GM04503 (cell line): ENCODE measurements around the gene RHOBTB3.
"Not testable (repeated sequence)": the region's sequence is repeated elsewhere in the genome, so short reads cannot be mapped to it uniquely, and the experiment has no call there.

Source experiments
- DNase-seq: peaks from one replicate; pipeline ENCODE4 v3.0.0-alpha.2; 2012; ENCODE audit warnings: low read depth

RHOBTB3 gene

DNA sequence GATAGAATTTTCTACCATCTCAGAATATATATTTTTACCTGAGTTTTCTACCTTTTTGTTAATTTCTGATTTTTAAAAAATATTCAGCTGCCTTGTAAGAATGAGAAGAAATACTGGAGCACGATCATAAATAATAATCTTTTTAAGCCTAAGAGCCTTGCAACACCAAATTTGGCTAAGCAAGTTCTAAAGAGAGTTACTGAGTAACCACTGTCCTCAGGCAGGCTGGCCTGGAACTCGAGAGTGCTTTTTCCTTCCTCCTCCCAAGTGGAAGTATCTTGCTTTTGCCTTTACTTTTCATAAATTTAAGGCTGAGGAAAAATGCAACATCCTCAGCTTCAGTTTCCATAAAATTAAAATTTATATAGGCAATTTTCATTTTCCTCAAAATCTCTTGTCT, 70.4 kb downstream of the RHOBTB3 start:
- DNase-seq, result no peak

DNA sequence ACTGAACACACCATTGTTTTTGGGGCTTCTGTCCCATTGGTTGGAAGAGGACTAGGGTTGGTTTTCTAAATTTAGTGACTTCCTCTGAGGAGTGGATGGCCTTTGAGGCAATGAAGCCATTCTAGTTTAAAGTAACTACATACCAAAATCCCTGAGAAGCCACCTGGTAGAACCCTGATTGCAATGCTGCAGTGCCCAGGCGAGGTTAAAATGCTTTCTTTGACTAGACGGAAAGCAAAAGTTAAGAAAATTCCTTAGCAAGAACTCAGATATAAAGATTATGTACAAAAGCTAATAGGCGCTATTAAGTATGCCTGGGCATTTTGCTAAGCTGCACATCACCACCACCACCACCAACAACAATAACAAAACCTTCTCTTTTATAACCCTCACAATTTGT, 70.8 kb downstream of the RHOBTB3 start:
- no peak for DNase-seq

DNA sequence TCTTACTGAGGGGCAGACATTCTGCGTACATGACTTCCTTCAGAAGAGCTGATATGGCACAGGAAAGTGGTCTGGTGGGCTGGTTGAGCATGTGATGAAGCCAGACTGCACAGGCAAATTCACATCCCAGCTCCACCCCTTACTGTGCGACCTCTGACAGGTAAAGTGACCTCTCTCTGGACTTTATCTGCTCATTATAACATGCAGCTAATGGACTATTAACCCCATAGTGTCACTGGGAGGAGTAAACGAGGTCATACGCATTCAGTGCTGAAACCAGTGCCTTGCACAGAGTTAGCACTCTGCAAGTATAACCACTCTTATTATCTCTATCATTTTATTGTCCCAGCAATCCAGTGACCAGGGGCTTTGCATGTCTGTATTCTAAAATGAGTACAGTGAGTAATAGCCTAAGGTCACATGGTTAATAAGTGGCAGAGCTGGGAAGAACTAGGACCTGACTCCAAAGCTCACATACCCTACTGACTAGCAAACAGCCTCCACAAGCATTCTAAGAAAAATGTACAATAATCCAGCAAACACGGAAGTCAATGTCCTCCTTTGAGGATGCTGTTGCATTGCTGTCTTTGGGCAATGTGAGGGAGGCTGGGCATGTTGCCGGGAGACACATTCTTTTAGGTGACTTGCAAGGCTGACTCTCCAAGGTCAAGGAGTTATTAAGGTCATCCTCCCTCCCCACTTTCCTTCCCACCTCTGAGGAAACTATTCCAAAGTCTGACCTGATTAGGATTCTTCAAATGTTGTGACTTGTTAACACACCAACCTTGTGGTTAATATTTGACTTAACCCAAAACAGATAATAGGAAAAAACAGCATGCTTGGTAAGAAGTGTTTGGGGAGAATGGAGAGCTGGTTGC, 72.4 kb downstream of the RHOBTB3 start:
- DNase-seq, result no peak

GRCh38 chr5:95804736-95805539, 73.8 kb downstream of the RHOBTB3 start:
- DNase-seq, result no peak

DNA sequence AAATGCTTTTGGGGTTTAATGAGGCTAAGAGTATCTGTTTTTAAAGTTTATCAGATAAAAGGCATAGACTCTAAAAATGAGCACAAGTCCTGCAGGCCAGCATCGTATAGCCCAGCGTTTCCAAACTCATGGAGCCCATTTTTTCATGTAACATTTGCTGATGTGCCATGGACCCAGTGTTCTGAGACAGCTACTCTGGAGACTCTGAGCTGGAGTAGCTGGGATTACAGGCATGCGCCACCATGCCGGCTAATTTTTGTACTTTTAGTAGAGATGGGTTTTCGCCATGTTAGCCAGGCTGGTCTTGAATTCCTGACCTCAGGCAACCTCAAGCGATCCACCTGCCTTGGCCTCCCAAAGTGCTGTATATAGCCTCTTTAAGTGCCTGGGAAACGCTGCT, 75.6 kb downstream of the RHOBTB3 start:
- DNase-seq, result no peak

DNA sequence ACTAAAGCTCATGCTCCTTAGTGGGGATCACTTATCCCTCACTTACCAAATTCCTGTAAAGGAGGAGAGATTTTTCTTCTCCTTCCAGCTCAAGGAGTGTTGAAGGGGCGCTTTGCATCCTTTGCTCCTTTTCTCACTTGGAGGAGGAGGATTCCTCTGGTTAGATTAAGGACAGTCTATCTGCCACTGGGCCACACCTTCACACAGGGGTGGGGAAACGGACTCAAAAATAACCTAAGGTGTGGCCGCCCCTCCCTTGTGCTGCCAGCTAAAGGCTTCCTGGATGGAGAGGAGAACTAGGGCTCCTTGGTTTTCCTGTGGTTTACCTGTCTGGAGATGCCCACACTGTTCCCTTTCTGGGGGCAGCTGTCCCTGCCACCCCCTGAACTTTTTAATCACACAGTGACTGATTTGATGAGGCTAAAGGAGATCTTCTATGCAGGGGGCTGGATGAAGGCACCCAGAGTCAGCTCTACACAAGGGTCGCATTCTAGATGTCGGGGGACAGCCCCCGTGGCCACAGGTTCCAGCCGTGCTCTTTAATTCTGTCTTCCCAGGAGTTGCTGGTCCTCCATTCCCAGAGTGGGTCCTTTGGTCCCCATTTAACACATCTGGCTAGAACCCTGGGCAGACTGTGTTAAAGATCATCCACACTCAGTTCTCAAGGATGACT, 77.0 kb downstream of the RHOBTB3 start:
- no peak for DNase-seq

DNA sequence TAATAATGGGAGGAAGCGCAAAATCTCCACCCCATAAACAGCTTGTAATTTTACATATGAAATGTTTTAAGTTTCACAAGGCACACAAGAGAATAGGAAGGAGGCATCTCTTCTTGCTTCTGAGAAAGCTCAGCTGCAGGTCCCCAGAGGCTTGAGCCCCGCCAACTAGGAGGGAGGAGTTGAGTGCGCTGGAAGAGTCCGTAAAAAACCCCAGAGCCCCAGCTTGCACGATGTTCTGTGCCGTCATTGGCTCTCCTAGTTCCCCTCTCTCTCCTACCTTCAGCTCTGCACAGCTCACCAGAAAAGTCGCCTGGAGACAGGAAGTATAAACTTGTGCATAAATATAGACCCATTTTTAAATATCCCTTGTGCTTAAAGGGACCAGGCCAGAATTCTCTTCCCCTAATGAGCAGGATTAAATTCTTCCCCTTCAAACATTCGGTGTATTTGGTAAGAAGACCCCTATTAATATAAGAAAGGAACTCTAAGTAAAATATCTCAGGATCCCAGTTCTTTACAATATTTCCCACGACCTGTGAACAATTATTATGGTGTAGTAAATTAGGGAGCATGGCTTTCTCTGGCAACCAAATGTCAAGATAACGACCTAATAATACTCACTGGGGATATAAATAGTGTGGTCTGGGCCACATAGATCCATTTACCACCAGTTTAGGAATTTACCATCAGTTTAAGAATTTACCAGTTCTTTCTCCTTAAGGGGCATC, 77.7 kb downstream of the RHOBTB3 start:
- DNase-seq, result peak; percentile 41

- DNase-seq, result no peak
These were observed 78.4 kb downstream of the RHOBTB3 start for GRCh38 chr5:95809414-95809960.

DNA sequence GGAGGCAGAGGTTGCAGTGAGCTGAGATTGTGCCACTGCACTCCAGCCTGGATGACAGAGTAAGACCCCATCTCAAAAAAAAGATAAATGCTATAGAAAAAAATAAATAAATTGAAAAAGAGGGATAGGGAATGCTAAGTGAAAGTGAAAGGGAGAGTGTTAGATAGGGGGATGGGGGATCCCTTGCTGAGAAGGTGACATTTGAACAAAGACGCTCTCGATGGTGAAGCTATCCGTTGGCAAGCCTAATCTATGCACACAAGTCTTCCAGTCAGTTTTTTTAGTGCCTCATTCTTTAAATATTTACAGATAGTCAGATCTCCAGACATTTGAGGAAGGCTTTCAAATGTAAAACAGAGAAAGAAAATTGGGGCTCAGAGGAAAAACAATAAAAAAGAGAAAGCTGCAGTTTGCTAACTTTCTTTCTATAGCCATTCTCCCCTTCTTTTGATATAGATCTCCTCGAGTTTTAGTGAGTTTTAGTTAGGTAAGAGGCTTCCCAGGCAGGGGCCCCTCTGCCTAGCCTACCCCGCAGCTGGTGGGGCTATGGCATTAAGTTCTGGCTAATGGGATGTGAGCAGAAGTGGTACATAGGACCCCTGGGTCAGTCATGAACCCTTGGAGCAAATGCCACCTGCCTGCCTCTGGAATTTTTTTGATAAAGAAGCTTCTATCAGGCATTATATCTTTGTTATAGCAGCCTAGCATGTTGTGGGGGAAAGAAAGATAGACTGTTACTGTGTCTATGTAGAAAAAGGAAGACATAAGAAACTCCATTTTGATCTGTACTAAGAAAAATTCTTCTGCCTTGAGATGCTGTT, 79.4 kb downstream of the RHOBTB3 start:
- no peak for DNase-seq

DNA sequence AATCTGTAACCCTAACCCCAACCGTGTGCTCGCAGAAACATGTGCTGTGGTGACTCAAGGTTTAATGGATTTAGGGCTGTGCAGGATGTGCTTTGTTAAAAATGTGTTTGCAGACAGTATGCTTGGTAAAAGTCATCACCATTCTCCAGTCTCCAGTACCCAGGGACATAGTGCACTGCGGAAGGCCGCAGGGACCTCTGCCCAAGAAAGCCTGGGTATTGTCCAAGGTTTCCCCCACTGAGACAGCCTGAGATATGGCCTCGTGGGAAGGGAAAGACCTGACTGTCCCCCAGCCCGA, 79.9 kb downstream of the RHOBTB3 start:
- not testable (repeated sequence) for DNase-seq

GRCh38 chr5:95811461-95812073, 80.4 kb downstream of the RHOBTB3 start:
- not testable (repeated sequence) for DNase-seq

DNA sequence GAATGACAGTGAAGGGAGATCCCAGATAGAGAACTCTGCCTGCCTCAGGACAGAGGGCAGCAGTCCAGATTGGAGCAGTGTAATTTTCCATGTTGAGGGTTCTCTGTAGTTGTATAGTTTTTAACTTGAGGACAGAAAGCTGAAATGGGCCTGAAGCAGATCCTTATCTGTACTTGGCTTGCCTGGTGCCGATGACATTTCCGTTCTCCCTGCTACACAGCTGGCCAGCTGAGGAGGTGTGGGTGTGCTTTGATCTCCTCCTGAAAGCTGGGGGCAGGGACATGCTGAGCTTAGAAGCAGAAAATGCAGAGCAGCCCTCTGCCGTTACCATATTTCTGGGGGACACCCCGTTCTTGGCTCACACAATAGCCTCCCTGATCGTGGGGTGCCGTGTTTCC, 80.9 kb downstream of the RHOBTB3 start:
- no peak for DNase-seq

- not testable (repeated sequence) for DNase-seq
These were observed 81.9 kb downstream of the RHOBTB3 start for GRCh38 chr5:95813035-95813434.

DNA sequence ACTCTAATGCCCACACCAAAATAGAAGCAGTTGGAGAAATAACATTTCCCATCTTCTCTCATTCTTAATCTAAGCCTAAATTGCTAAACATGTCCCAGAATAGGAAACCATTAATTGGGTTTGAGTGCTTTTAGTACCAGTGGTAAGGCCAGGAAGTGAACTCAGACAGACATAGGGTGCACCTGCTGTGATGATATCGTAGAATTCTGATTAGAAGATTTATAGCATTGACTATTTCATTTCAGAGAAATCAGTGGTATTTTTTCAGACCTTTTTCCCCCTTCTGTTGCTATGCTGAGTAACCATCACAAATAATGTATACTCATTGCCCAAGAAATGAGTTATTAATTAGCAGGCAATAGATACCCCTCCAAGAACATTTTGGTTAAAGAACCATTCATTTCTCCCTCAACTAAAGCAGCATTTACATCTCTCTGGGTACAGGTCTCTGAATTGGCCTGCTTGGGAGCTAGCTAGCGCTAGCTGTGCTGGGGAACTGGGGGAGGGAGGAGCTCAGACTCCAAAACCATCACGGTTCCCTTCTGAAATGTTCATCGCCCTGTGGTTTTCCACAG, 84.1 kb downstream of the RHOBTB3 start:
- no peak for DNase-seq

DNA sequence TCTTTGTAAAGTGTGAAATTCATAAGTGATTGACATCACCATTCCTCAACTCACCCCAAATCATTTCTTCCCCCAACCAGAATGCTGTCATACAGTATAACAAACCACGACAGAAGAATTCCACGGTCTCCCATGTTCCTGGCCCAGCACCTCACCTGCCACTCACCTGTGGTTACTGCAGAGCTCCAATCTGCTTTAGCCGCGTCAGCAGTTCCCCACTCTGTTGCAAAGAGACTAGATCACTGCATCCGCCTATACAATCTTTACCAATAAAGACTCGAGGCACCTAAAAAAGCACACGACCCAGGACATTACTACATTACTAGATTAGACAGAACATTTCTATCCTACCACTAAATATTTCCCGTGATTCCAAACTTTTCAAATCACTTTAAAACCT, 85.2 kb downstream of the RHOBTB3 start:
- DNase-seq, result no peak

DNA sequence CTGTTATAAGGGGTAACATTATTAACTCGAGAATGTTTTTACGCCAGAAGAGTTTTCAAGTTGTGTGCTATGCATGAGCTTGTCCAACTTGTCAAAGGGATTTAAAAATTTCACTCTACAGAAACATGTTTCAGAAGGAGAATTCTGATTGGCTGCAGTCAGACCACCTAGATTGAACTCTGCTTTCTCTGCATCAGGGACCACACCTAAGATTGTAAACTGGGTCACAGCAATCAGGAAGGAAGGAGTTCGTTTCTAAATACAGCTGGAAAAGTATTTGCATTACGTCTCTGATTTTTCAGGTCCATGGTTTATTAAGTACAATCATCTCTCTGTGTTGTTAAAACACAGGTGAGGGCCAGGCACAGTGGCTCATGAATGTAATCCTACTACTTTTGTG, 85.6 kb downstream of the RHOBTB3 start:
- no peak for DNase-seq

DNA sequence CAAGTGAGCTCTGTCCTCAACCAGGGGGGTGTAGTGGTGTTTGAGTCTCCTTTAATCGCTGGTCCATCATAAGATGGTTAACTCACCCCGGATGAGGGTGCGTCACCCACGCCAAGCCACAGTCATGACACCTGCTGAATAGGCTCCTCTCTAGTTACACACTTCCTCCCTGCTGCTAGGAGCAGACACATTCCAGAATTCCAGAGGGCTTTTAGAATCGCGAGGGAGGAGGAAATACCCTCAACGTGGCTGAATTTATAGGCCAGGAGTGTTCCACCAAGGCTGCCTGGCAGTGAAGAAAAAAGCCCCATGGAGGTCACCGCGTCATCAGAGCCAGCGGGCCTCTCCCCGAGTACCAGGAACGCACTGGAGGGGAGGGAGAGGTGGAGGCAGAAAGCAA, 86.3 kb downstream of the RHOBTB3 start:
- DNase-seq, result no peak

GRCh38 chr5:95818181-95819147, 87.3 kb downstream of the RHOBTB3 start:
- no peak for DNase-seq
